HepG2 (cell line): ENCODE data around the gene TAGLN. TPM values are rescaled to one million over a fixed set of nuclear protein-coding genes. Genes with fewer than 3 reads are reported as not detected.

Source experiments
- ATAC-seq: fragments of 200-7000 bp; cut with Tn5 transposase; 3 replicates; pipeline ENCODE4 v1.9.1; 2020; ENCODE audit warnings: mild to moderate bottlenecking, moderate library complexity
- BruUV-seq: library from RNA; stranded (reverse); fragments of 400-500 nt; replicated peaks from 2 replicates; lab custom pipeline; 2021; lab: Mats Ljungman, UMichigan
- CTCF ChIA-PET: fragments of 300-600 bp; formaldehyde crosslinking; extraction: SDS; loops from one replicate; lab custom pipeline; 2021; ENCODE audit warnings: low total read pairs, inconsistent platforms, low intra/inter-chr PET ratio; lab: Yijun Ruan, JAX
- POLR2A ChIA-PET: fragments of 350-600 bp; sonication (Branson Sonifier 250); formaldehyde crosslinking; loops from one replicate; lab custom pipeline; 2020; ENCODE audit warnings: antibody characterized with exemption, inconsistent platforms; lab: Yijun Ruan, JAX
- DNase-seq: peaks from one replicate; pipeline ENCODE4 v3.0.0-alpha.2; 2015; ENCODE audit warnings: low spot score
- FAIRE-seq: peaks from 3 replicates; lab custom pipeline; 2011; peaks lifted over from hg19 to GRCh38; lab: Jason Lieb, UNC
- H2AFZ ChIP-seq: one replicate; pipeline ENCODE4 v1.6.1; 2011; ENCODE audit warnings: low read length, inconsistent platforms
- H3K27ac ChIP-seq: fragments of 300-600 bp; 3 replicates; pipeline ENCODE4 v1.8.0; 2011; ENCODE audit warnings: mixed run types, mild to moderate bottlenecking, mixed read lengths, low read length, inconsistent platforms; ENCODE audit not compliant: insufficient read depth; ENCODE audit errors: extremely low read length
- H3K27me3 ChIP-seq, 2 experiments: fragments of 200-600 bp in 1 of 2; 2 replicates in 1 of 2; 3 replicates in 1 of 2; pipeline versions ENCODE4 v1.6.0 to v1.8.0; 2011; ENCODE audit warnings: low read length in 2 of 2, mild to moderate bottlenecking in 2 of 2, moderate library complexity in 2 of 2, inconsistent platforms in 1 of 2; ENCODE audit not compliant: insufficient read depth in 2 of 2, control insufficient read depth in 1 of 2
- H3K36me3 ChIP-seq, 2 experiments: fragments of 200-600 bp in 1 of 2; replicated peaks in 1 of 2; 2 replicates in 1 of 2; 3 replicates in 1 of 2; pipeline versions ENCODE4 v1.5.1 to v1.8.0; 2011; ENCODE audit warnings: low read length in 2 of 2, inconsistent platforms in 1 of 2; ENCODE audit not compliant: insufficient read depth in 2 of 2, control insufficient read depth in 1 of 2
- H3K4me1 ChIP-seq: 2 replicates; pipeline ENCODE4 v1.5.1; 2012; ENCODE audit warnings: low read length, inconsistent platforms; ENCODE audit not compliant: insufficient read depth
- H3K4me2 ChIP-seq: 2 replicates; pipeline ENCODE4 v1.6.0; 2011; ENCODE audit warnings: low read depth, low read length, inconsistent platforms
- H3K4me3 ChIP-seq, 3 experiments: fragments of 200-600 bp in 1 of 3; sonication (generic), shearing (Covaris generic) in 1 of 3; replicated peaks in 1 of 3; 2 replicates each; pipeline ENCODE4 v1.5.1; 2011 to 2016; ENCODE audit warnings: low read length in 3 of 3, inconsistent platforms in 2 of 3, low read depth in 2 of 3, mild to moderate bottlenecking in 2 of 3, control low read depth in 1 of 3, mixed read lengths in 1 of 3; ENCODE audit not compliant: insufficient read depth in 1 of 3
- H3K79me2 ChIP-seq: one replicate; pipeline ENCODE4 v1.6.1; 2011; ENCODE audit warnings: low read length, inconsistent platforms; ENCODE audit not compliant: insufficient read depth
- H3K9ac ChIP-seq: 2 replicates; pipeline ENCODE4 v1.6.0; 2011; ENCODE audit warnings: mild to moderate bottlenecking, low read depth, low read length, inconsistent platforms; ENCODE audit not compliant: insufficient read depth
- H3K9me3 ChIP-seq: 2 replicates; pipeline ENCODE4 v1.5.1; 2012; ENCODE audit warnings: mild to moderate bottlenecking, low read length
- H4K20me1 ChIP-seq: 2 replicates; pipeline ENCODE4 v1.6.0; 2011; ENCODE audit warnings: inconsistent platforms, mild to moderate bottlenecking, low read length, moderate library complexity; ENCODE audit not compliant: insufficient read depth
- KDM5B ChIP-seq: sonication (generic); formaldehyde crosslinking; IDR thresholded peaks from 2 replicates; pipeline ENCODE4 v1.4.0; 2020; ENCODE audit warnings: missing genetic modification reagents, mild to moderate bottlenecking, borderline replicate concordance
- MBNL3 ChIP-seq: fragments of 250-450 bp; sonication (Bioruptor Pico); conservative IDR thresholded peaks from 2 replicates; pipeline ENCODE4 v1.8.0; 2022; ENCODE audit warnings: mild to moderate bottlenecking, inconsistent platforms
- MZF1 ChIP-seq: sonication (generic); formaldehyde crosslinking; IDR thresholded peaks from 2 replicates; pipeline ENCODE4 v1.8.1; 2023; ENCODE audit warnings: mild to moderate bottlenecking, missing genetic modification reagents, borderline replicate concordance
- NFE2L2 ChIP-seq: fragments of 150-350 bp; IDR thresholded peaks from 2 replicates; pipeline ENCODE4 v1.6.1; 2014; ENCODE audit warnings: low read length
- NFIC ChIP-seq: IDR thresholded peaks from 2 replicates; pipeline ENCODE4 v1.6.1; 2012; ENCODE audit warnings: mild to moderate bottlenecking, low read length, inconsistent platforms
- PHF8 ChIP-seq: sonication (generic); formaldehyde crosslinking; IDR thresholded peaks from 2 replicates; pipeline ENCODE4 v1.5.0; 2020; ENCODE audit warnings: missing genetic modification reagents
- PRMT3 ChIP-seq: sonication (generic); formaldehyde crosslinking; IDR thresholded peaks from 2 replicates; pipeline ENCODE4 v1.8.1; 2022; ENCODE audit warnings: low read depth, mild to moderate bottlenecking, moderate library complexity, missing genetic modification reagents, borderline replicate concordance
- SNAI1 ChIP-seq: sonication (generic); formaldehyde crosslinking; IDR thresholded peaks from 2 replicates; pipeline ENCODE4 v1.5.0; 2020; ENCODE audit warnings: mild to moderate bottlenecking, missing genetic modification reagents, borderline replicate concordance
- ZNF552 ChIP-seq: sonication (generic); formaldehyde crosslinking; IDR thresholded peaks from 2 replicates; pipeline ENCODE4 v1.9.0; 2022; ENCODE audit warnings: missing genetic modification reagents, mild to moderate bottlenecking, borderline replicate concordance
- ZNF660 ChIP-seq: sonication (generic); formaldehyde crosslinking; IDR thresholded peaks from 2 replicates; pipeline ENCODE4 v1.5.1; 2020; ENCODE audit warnings: mild to moderate bottlenecking, low read depth, missing genetic modification reagents, borderline replicate concordance
- ZSCAN22 ChIP-seq: sonication (generic); formaldehyde crosslinking; IDR thresholded peaks from 2 replicates; pipeline ENCODE4 v1.4.0; 2020; ENCODE audit warnings: mild to moderate bottlenecking, missing genetic modification reagents
- WGBS: methylation state at CpG from one replicate; pipeline ENCODE4 v1.1.6; 2017; ENCODE audit warnings: low lambda C conversion rate; 5-methylcytosine and 5-hydroxymethylcytosine counted together
- in situ Hi-C: cut with HindIII; loops from 2 replicates; pipeline ENCODE4 v1.10.0; 2017; ENCODE audit warnings: low pct_unique_long_range_greater_than_20kb; ENCODE audit not compliant: extremely low pct_ligation_motif_present
- intact Hi-C: fragments of 100-400 bp; cut with micrococcal nuclease; formaldehyde crosslinking; loops from one replicate; pipeline ENCODE4 v1.10.0; 2022; ENCODE audit not compliant: unreplicated experiment
- polyA plus RNA-seq, 8 experiments: library from polyadenylated mRNA; depleted of rRNA in 3 of 8; stranded (reverse) in 7 of 8; unstranded in 1 of 8; fragments of >200 nt; fragmentation: Illumina TruSeq in 4 of 8; extraction: Trizol in 4 of 8; gene quantifications; 2 replicates each; pipeline versions ENCODE4 v1.2.1 to v1.2.3, GENCODE V29; 2011 to 2016; ENCODE audit warnings: low read depth in 4 of 8, missing spikeins in 1 of 8, mixed read lengths in 1 of 8; ENCODE audit not compliant: insufficient read depth in 1 of 8
- total RNA-seq, 5 experiments: library from RNA; depleted of rRNA; stranded (reverse); fragments of >200 nt; fragmentation: Illumina TruSeq; extraction: Trizol; gene quantifications; 2 replicates each; pipeline ENCODE4 v1.2.3, GENCODE V29; 2016; ENCODE audit warnings: low read depth in 1 of 5
- TF ChIP-seq, protein P1 (sequence below): IDR thresholded peaks from 2 replicates; pipeline ENCODE4 v1.6.1; 2012; ENCODE audit warnings: low read length, improper control_type of control experiment
- TF ChIP-seq, protein P2 (sequence below): sonication (generic); formaldehyde crosslinking; IDR thresholded peaks from 2 replicates; pipeline ENCODE4 v1.4.0; 2020; ENCODE audit warnings: missing genetic modification reagents, borderline replicate concordance
- TF ChIP-seq, protein P3 (sequence below): sonication (generic); formaldehyde crosslinking; conservative IDR thresholded peaks from 2 replicates; pipeline ENCODE4 v1.8.0; 2022; ENCODE audit warnings: mild to moderate bottlenecking, moderate library complexity, missing genetic modification reagents

TAGLN gene
- total and polyA plus RNA-seq, 2 of the 13 experiments (the other 11 are each of a cell fraction or from before 2014, with no cell fraction given): 12.6 to 75.4 TPM

DNA sequence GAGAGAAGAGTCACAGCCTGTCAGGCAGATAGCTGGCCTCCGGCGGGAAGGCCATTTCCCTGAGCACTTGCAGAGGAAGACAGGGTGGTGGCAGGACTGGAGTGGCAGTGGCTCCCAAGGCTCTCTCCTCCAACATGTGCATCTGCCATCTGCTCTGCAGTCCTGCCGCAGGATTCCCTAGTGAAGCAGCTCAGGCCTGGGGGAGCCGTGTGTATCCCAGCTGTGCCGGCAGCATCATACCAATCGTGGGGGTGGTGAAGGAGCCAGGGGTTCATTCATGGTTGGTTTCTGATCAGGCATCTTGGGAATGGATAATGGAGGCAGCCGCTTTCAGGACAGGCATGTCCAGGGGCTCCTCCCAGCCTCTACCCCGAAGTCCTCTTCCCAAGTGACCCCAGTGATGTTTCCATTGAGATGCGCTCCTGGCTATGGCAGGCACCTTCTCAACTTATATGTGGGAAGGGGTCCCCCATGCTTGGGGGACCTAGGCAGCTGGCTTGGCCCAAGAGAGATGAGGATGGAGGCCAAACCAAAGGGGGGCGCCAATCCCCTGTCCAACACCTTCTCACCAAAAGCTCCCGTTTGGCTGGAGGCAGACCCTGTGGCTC is 6.1 kb downstream of the TAGLN start:
- no peaks in the 10 kb centered on the region for H3K4me1 ChIP-seq
- WGBS: 98% methylated on average over 6 of the region's 11 CpGs
- peaks cover 0 to 3% of the 10 kb centered on the region in 2 experiments; a peak in 1 of 5 replicates for H3K36me3 ChIP-seq
- FAIRE-seq (peak; percentile 64), ATAC-seq (no peak), DNase-seq (no peak)
- no peak overlapping the region for H3K27ac ChIP-seq
- H3K79me2 ChIP-seq: no peaks in the 10 kb centered on the region
- no peak overlapping the region for H3K4me2 ChIP-seq
- no peak overlapping the region for H2AFZ ChIP-seq
- no peak overlapping the region for H3K4me3 ChIP-seq
- TF ChIP-seq NFE2L2: no peak
- no peak for TF ChIP-seq SNAI1 (CRISPR knock-in tag)
- TF ChIP-seq MBNL3 (CRISPR knock-in tag): no peak
- no peak for TF ChIP-seq ZNF660 (CRISPR knock-in tag)
- no peak for TF ChIP-seq PHF8 (CRISPR knock-in tag)
- TF ChIP-seq PRMT3: no peak
- TF ChIP-seq KDM5B (CRISPR knock-in tag): no peak
- TF ChIP-seq, protein P1, sequence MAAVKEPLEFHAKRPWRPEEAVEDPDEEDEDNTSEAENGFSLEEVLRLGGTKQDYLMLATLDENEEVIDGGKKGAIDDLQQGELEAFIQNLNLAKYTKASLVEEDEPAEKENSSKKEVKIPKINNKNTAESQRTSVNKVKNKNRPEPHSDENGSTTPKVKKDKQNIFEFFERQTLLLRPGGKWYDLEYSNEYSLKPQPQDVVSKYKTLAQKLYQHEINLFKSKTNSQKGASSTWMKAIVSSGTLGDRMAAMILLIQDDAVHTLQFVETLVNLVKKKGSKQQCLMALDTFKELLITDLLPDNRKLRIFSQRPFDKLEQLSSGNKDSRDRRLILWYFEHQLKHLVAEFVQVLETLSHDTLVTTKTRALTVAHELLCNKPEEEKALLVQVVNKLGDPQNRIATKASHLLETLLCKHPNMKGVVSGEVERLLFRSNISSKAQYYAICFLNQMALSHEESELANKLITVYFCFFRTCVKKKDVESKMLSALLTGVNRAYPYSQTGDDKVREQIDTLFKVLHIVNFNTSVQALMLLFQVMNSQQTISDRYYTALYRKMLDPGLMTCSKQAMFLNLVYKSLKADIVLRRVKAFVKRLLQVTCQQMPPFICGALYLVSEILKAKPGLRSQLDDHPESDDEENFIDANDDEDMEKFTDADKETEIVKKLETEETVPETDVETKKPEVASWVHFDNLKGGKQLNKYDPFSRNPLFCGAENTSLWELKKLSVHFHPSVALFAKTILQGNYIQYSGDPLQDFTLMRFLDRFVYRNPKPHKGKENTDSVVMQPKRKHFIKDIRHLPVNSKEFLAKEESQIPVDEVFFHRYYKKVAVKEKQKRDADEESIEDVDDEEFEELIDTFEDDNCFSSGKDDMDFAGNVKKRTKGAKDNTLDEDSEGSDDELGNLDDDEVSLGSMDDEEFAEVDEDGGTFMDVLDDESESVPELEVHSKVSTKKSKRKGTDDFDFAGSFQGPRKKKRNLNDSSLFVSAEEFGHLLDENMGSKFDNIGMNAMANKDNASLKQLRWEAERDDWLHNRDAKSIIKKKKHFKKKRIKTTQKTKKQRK: no peak
- no peak for TF ChIP-seq MZF1
- no peak for TF ChIP-seq ZSCAN22
- TF ChIP-seq, protein P2, sequence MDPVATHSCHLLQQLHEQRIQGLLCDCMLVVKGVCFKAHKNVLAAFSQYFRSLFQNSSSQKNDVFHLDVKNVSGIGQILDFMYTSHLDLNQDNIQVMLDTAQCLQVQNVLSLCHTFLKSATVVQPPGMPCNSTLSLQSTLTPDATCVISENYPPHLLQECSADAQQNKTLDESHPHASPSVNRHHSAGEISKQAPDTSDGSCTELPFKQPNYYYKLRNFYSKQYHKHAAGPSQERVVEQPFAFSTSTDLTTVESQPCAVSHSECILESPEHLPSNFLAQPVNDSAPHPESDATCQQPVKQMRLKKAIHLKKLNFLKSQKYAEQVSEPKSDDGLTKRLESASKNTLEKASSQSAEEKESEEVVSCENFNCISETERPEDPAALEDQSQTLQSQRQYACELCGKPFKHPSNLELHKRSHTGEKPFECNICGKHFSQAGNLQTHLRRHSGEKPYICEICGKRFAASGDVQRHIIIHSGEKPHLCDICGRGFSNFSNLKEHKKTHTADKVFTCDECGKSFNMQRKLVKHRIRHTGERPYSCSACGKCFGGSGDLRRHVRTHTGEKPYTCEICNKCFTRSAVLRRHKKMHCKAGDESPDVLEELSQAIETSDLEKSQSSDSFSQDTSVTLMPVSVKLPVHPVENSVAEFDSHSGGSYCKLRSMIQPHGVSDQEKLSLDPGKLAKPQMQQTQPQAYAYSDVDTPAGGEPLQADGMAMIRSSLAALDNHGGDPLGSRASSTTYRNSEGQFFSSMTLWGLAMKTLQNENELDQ (CRISPR knock-in tag): no peak
- TF ChIP-seq ZNF552 (CRISPR knock-in tag): no peak
- TF ChIP-seq, protein P3, sequence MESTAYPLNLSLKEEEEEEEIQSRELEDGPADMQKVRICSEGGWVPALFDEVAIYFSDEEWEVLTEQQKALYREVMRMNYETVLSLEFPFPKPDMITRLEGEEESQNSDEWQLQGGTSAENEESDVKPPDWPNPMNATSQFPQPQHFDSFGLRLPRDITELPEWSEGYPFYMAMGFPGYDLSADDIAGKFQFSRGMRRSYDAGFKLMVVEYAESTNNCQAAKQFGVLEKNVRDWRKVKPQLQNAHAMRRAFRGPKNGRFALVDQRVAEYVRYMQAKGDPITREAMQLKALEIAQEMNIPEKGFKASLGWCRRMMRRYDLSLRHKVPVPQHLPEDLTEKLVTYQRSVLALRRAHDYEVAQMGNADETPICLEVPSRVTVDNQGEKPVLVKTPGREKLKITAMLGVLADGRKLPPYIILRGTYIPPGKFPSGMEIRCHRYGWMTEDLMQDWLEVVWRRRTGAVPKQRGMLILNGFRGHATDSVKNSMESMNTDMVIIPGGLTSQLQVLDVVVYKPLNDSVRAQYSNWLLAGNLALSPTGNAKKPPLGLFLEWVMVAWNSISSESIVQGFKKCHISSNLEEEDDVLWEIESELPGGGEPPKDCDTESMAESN (CRISPR knock-in tag): no peak
- TF ChIP-seq NFIC: no peak
- intact Hi-C loops (loop anchor here (5.0 kb wide), 1 partner anchor 73 kb away; no protein-coding TSS in a partner anchor), in situ Hi-C loops (loop anchor here (5.0 kb wide), 1 partner anchor 73 kb away; no protein-coding TSS in a partner anchor)
- H3K27me3 ChIP-seq: no peaks in the 10 kb centered on the region
- ChIA-PET CTCF (no interaction called here), POLR2A (no interaction called here)
- no peak overlapping the region for H3K9ac ChIP-seq
- BruUV-seq: no TSS peak
- no peaks in the 10 kb centered on the region for H3K9me3 ChIP-seq
- H4K20me1 ChIP-seq: no peaks in the 10 kb centered on the region
